Cardiac muscle cell (in vitro differentiated cells and primary cell): ENCODE data around the gene CCL17. TPM values are rescaled to one million over a fixed set of nuclear protein-coding genes. Genes with fewer than 3 reads are reported as not detected.

Source experiments
- DNase-seq, 2 donors: peaks; one replicate each; pipeline versions ENCODE4 v3.0.0 to v3.0.0-alpha.2; 2010 to 2017; ENCODE audit warnings: low read depth in 1 of 2, low spot score in 1 of 2
- H3K27ac ChIP-seq: fragments of 200-600 bp; sonication (generic); 2 replicates; pipeline ENCODE4 v1.5.1; 2016
- H3K27me3 ChIP-seq: fragments of 200-600 bp; sonication (generic); 2 replicates; pipeline ENCODE4 v1.6.0; 2016; ENCODE audit warnings: control low read depth
- H3K36me3 ChIP-seq: fragments of 200-600 bp; sonication (generic); 2 replicates; pipeline ENCODE4 v1.5.1; 2016; ENCODE audit warnings: control low read depth
- H3K4me1 ChIP-seq: fragments of 200-600 bp; sonication (generic); 2 replicates; pipeline ENCODE4 v1.8.1; 2017; ENCODE audit warnings: low read depth, mild to moderate bottlenecking, mixed run types
- H3K4me3 ChIP-seq: fragments of 200-600 bp; sonication (generic); 2 replicates; pipeline ENCODE4 v1.5.1; 2016; ENCODE audit warnings: mild to moderate bottlenecking
- H3K9me3 ChIP-seq: fragments of 200-600 bp; sonication (generic); 2 replicates; pipeline ENCODE4 v1.5.1; 2017; ENCODE audit warnings: low read depth, mild to moderate bottlenecking, control low read depth
- CTCF ChIP-seq: IDR thresholded peaks from 2 replicates; pipeline ENCODE4 v1.5.1; 2012; ENCODE audit warnings: low read depth, mild to moderate bottlenecking, low read length
- polyA plus RNA-seq: library from polyadenylated mRNA; unstranded; fragments of >200 nt; fragmentation: Nextera tagmentation; extraction: Ambion mirVana; gene quantifications from 2 replicates; pipeline ENCODE4 v1.2.1, GENCODE V29; 2016
- total RNA-seq: library from RNA; depleted of rRNA; stranded (reverse); fragments of >200 nt; gene quantifications from 2 replicates; pipeline ENCODE4 v1.2.3, GENCODE V29; 2016

CCL17 gene
- total and polyA plus RNA-seq, 2 experiments from 2014 or later: not detected

GRCh38 chr16:57412584-57412983 lies 8.0 kb downstream of the CCL17 start:
- no peak for DNase-seq
- TF ChIP-seq CTCF: no peak
- Histone ChIP-seq H3K36me3 (no peaks in the 10 kb centered on the region), H3K9me3 (no peaks in the 10 kb centered on the region), H3K4me3 (no peak overlapping the region), H3K27ac (no peak overlapping the region), H3K4me1 (no peaks in the 10 kb centered on the region), H3K27me3 (no peaks in the 10 kb centered on the region)

DNA sequence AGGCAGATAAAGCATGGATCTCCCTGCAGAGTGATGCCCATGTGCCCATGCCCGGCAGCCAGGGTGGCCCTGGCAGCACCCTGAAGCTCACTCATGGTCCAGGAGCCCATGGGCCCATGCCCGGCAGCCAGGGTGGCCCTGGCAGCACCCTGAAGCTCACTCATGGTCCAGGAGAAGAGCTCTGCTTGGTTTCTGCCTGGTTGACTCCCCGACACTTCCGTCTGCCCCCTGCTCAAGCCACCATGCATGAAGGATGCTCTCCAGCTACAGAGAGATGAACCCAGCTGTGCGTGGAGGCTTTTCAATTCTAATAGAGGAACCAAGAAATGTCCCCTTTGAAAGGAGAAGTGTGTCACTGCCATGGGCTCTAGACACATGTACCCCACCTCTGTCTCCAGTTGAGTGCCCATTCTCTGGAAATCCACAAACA lies 8.7 kb downstream of the CCL17 start:
- Histone ChIP-seq H3K36me3 (no peaks in the 10 kb centered on the region), H3K4me3 (no peak overlapping the region), H3K9me3 (no peaks in the 10 kb centered on the region), H3K27me3 (no peaks in the 10 kb centered on the region), H3K4me1 (no peaks in the 10 kb centered on the region), H3K27ac (no peak overlapping the region)
- DNase-seq: no peak
- no peak for TF ChIP-seq CTCF

DNA sequence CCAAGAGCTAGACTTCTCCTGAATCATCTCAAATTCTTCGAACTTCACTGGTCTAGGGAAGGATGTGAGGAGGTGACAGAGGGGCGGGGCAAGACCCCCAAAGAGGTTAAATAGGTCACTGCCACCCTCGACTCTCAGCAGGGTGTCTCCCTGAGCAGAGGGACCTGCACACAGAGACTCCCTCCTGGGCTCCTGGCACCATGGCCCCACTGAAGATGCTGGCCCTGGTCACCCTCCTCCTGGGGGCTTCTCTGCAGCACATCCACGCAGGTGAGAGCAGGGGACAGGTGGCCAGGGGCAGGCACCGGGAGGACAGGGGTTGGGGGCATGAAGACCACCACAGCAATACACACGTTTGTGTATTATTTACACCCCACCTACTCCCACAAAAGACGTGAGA lies 9.2 kb downstream of the CCL17 start:
- no peak overlapping the region for H3K4me3 ChIP-seq
- H3K9me3 ChIP-seq: no peaks in the 10 kb centered on the region
- no peak for DNase-seq
- H3K4me1 ChIP-seq: no peaks in the 10 kb centered on the region
- no peak for TF ChIP-seq CTCF
- H3K27me3 ChIP-seq: no peaks in the 10 kb centered on the region
- H3K27ac ChIP-seq: no peak overlapping the region
- H3K36me3 ChIP-seq: no peaks in the 10 kb centered on the region

DNA sequence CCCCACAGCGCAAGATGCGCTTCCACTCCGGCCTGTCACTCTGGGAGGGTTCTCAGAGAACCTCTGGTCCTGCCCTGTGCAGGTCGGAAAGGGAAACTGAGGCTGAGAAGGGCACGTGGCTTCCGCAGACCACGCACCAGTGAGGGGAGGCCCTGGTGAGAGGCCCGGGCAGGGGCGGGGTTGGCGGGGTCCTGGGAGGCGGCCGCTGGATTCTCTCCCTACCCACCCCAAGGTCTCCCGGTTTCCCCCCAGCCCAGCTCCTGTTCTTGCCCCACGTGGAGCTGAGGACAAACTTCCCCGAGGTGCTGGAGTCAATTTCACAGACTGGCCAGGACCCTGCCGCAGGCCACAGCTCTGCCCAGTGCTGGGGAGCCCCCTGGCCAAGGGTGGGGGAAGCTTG lies 11.5 kb downstream of the CCL17 start:
- no peak for TF ChIP-seq CTCF
- Histone ChIP-seq H3K9me3 (no peaks in the 10 kb centered on the region), H3K4me1 (no peaks in the 10 kb centered on the region), H3K4me3 (no peak overlapping the region), H3K27ac (no peak overlapping the region), H3K36me3 (no peaks in the 10 kb centered on the region), H3K27me3 (no peaks in the 10 kb centered on the region)
- DNase-seq: no peak

DNA sequence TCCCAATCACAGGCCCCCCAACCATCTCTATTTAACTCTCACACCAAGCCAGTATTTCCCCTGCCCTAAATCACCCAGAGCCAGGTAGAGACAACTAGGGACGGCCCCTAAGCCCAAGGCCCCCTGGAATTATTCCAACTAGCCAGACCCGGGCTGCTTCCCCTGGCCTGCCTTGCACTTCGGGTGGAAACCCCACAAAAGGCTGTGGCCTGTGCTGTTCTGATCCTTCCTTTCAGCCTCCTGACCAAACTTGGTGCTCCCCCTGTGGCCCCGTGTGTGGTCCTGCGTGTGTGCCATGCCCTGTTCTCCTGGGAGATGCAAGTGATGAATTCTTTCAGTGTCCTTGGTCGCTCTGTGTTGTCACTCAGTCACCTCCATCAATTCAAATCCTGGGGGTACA lies 14.9 kb downstream of the CCL17 start:
- H3K9me3 ChIP-seq: no peaks in the 10 kb centered on the region
- H3K4me1 ChIP-seq: no peaks in the 10 kb centered on the region
- no peaks in the 10 kb centered on the region for H3K36me3 ChIP-seq
- no peaks in the 10 kb centered on the region for H3K27me3 ChIP-seq
- TF ChIP-seq CTCF: no peak
- no peak overlapping the region for H3K27ac ChIP-seq
- H3K4me3 ChIP-seq: no peak overlapping the region
- no peak for DNase-seq
